Peyer's patch (tissue), 4 donors: ENCODE measurements around the gene SMARCC2.

ENCODE experiments used
- CTCF ChIP-seq, 6 experiments: fragments of 450-650 bp in 4 of 6; fragments of 200-600 bp in 2 of 6; sonication (generic) in 1 of 6; IDR thresholded peaks; one replicate each; pipeline ENCODE4 v1.5.1; 2017 to 2019; ENCODE audit warnings: antibody characterized with exemption in 6 of 6, mild to moderate bottlenecking in 3 of 6, moderate library complexity in 1 of 6
- POLR2A ChIP-seq, 2 donors: fragments of 450-650 bp; IDR thresholded peaks; one replicate each; pipeline ENCODE4 v1.5.1; 2017; ENCODE audit warnings: antibody characterized with exemption in 2 of 2, mild to moderate bottlenecking in 2 of 2, moderate library complexity in 2 of 2

GRCh38 chr12:56130876-56131275, 58.4 kb downstream of the SMARCC2 start:
- TF ChIP-seq CTCF (IDR thresholded peaks at IDR 0.05) = no peak
- no peak for TF ChIP-seq POLR2A (IDR thresholded peaks at IDR 0.05)
